Natural killer cell (primary cell): ENCODE results near the gene NLK. TPM values are rescaled to one million over a fixed set of nuclear protein-coding genes. Genes with fewer than 3 reads are reported as not detected.

ENCODE experiments used
- ATAC-seq, 3 donors: fragments of 150-1000 bp in 2 of 3; fragments of 200-7000 bp in 1 of 3; cut with Tn5 transposase; 1 replicate in 1 of 3; 2 replicates in 2 of 3; pipeline ENCODE4 v1.10.0; 2021; ENCODE audit warnings: mild to moderate bottlenecking in 2 of 3, moderate library complexity in 2 of 3
- DNase-seq, 2 donors: peaks; one replicate each; pipeline versions ENCODE4 v3.0.0 to v3.0.0-alpha.2; 2013 to 2021; ENCODE audit warnings: mixed read lengths in 1 of 2
- H3K27ac ChIP-seq: one replicate; pipeline ENCODE4 v1.5.1; 2013; ENCODE audit warnings: mild to moderate bottlenecking, low read length
- H3K27me3 ChIP-seq: one replicate; pipeline ENCODE4 v1.6.1; 2013; ENCODE audit warnings: low read length; ENCODE audit not compliant: control insufficient read depth, insufficient read depth
- H3K36me3 ChIP-seq: one replicate; pipeline ENCODE4 v1.6.1; 2013; ENCODE audit warnings: low read length; ENCODE audit not compliant: control insufficient read depth, insufficient read depth
- H3K4me1 ChIP-seq: one replicate; pipeline ENCODE4 v1.6.1; 2013; ENCODE audit warnings: low read length; ENCODE audit not compliant: control insufficient read depth, insufficient read depth
- H3K4me3 ChIP-seq: one replicate; pipeline ENCODE4 v1.5.1; 2013; ENCODE audit warnings: low read length
- H3K9me3 ChIP-seq: one replicate; pipeline ENCODE4 v1.6.1; 2013; ENCODE audit warnings: low read length; ENCODE audit not compliant: control insufficient read depth, insufficient read depth
- H3K27ac Mint-ChIP-seq, 2 donors: one replicate each; pipeline ENCODE4 v1.8.0; 2022; ENCODE audit warnings: mild to moderate bottlenecking in 2 of 2, mixed read lengths in 2 of 2, moderate library complexity in 1 of 2
- H3K27me3 Mint-ChIP-seq, 2 donors: one replicate each; pipeline ENCODE4 v1.8.0; 2022; ENCODE audit warnings: low read depth in 2 of 2, mixed read lengths in 2 of 2
- H3K36me3 Mint-ChIP-seq: one replicate; pipeline ENCODE4 v1.8.0; 2022; ENCODE audit warnings: mixed read lengths
- H3K4me1 Mint-ChIP-seq, 2 donors: one replicate each; pipeline ENCODE4 v1.8.0; 2022; ENCODE audit warnings: mixed read lengths in 2 of 2
- H3K4me3 Mint-ChIP-seq: one replicate; pipeline ENCODE4 v1.8.0; 2022; ENCODE audit warnings: mild to moderate bottlenecking, moderate library complexity, mixed read lengths
- H3K9me3 Mint-ChIP-seq, 2 donors: one replicate each; pipeline ENCODE4 v1.8.0; 2022; ENCODE audit warnings: mixed read lengths in 2 of 2
- WGBS: methylation state at CpG from one replicate; pipeline ENCODE4 v1.1.7; 2013; ENCODE audit warnings: missing lambda C conversion rate; ENCODE audit not compliant: insufficient coverage; 5-methylcytosine and 5-hydroxymethylcytosine counted together
- intact Hi-C: fragments of 100-400 bp; cut with micrococcal nuclease; formaldehyde crosslinking; loops from one replicate; pipeline ENCODE4 v1.14.2; 2022
- total RNA-seq, 4 donors: library from RNA; stranded (reverse); fragments of 120-200 nt in 1 of 4; gene quantifications; one replicate each; pipeline versions ENCODE4 v1.2.3 to v1.2.4, GENCODE V29; 2013 to 2022
- TF ChIP-seq, protein P1 (sequence below): fragments of 200-600 bp; IDR thresholded peaks from one replicate; pipeline ENCODE4 v1.8.0; 2022; ENCODE audit warnings: antibody characterized with exemption

NLK gene
- total RNA-seq, 3 donors from 2014 or later (not counting 1 experiment from before 2014, with no cell fraction given) = 18.3 to 35.6 (median 20.8) TPM

- 0% methylated on average over 1 of the region's 1 CpG for WGBS
- H3K4me1 ChIP-seq = no peaks in the 10 kb centered on the region
These were observed 46.9 kb upstream of the NLK start for GRCh38 chr17:27995554-27995953.

GRCh38 chr17:27996202-27997043 lies 46.1 kb upstream of the NLK start:
- Histone ChIP-seq H3K27ac (no peak overlapping the region), H3K4me3 (no peak overlapping the region), H3K36me3 (no peaks in the 10 kb centered on the region), H3K27me3 (no peaks in the 10 kb centered on the region), H3K9me3 (no peaks in the 10 kb centered on the region), H3K4me1 (no peaks in the 10 kb centered on the region)
- intact Hi-C loops = no loop called here
- WGBS = 76% methylated on average over 9 of the region's 12 CpGs
- TF ChIP-seq, protein P1, sequence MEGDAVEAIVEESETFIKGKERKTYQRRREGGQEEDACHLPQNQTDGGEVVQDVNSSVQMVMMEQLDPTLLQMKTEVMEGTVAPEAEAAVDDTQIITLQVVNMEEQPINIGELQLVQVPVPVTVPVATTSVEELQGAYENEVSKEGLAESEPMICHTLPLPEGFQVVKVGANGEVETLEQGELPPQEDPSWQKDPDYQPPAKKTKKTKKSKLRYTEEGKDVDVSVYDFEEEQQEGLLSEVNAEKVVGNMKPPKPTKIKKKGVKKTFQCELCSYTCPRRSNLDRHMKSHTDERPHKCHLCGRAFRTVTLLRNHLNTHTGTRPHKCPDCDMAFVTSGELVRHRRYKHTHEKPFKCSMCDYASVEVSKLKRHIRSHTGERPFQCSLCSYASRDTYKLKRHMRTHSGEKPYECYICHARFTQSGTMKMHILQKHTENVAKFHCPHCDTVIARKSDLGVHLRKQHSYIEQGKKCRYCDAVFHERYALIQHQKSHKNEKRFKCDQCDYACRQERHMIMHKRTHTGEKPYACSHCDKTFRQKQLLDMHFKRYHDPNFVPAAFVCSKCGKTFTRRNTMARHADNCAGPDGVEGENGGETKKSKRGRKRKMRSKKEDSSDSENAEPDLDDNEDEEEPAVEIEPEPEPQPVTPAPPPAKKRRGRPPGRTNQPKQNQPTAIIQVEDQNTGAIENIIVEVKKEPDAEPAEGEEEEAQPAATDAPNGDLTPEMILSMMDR = no peak
- peaks cover 11 to 17% of the 10 kb centered on the region in 2 donors for H3K27me3 Mint-ChIP-seq
- no peak overlapping the region for H3K4me3 Mint-ChIP-seq
- ATAC-seq = no peak
- no peak overlapping the region for H3K27ac Mint-ChIP-seq
- no peaks in the 10 kb centered on the region for H3K9me3 Mint-ChIP-seq
- DNase-seq = no peak
- no peaks in the 10 kb centered on the region for H3K36me3 Mint-ChIP-seq
- H3K4me1 Mint-ChIP-seq = no peaks in the 10 kb centered on the region

More at GRCh38 chr17:27995554-27995953, 46.9 kb upstream of the NLK start:
- Histone ChIP-seq H3K27me3 (no peaks in the 10 kb centered on the region), H3K4me3 (no peak overlapping the region), H3K36me3 (no peaks in the 10 kb centered on the region), H3K27ac (no peak overlapping the region), H3K9me3 (no peaks in the 10 kb centered on the region)
- no peaks in the 10 kb centered on the region for H3K4me1 Mint-ChIP-seq
- ATAC-seq (no peak), DNase-seq (no peak)
- no peaks in the 10 kb centered on the region for H3K9me3 Mint-ChIP-seq
- TF ChIP-seq, protein P1 = no peak
- no peaks in the 10 kb centered on the region for H3K36me3 Mint-ChIP-seq
- no peak overlapping the region for H3K27ac Mint-ChIP-seq
- intact Hi-C loops = no loop called here
- peaks cover 20 to 21% of the 10 kb centered on the region in 2 donors for H3K27me3 Mint-ChIP-seq
- no peak overlapping the region for H3K4me3 Mint-ChIP-seq

- Mint-ChIP-seq H3K9me3 (no peaks in the 10 kb centered on the region), H3K27ac (no peak overlapping the region), H3K36me3 (no peaks in the 10 kb centered on the region), H3K4me3 (no peak overlapping the region), H3K4me1 (no peaks in the 10 kb centered on the region), H3K27me3 (peaks cover 10 to 17% of the 10 kb centered on the region in 2 donors)
- TF ChIP-seq, protein P1 = no peak
- DNase-seq (no peak), ATAC-seq (no peak)
- H3K27me3 ChIP-seq = no peaks in the 10 kb centered on the region
- H3K9me3 ChIP-seq = no peaks in the 10 kb centered on the region
- no peak overlapping the region for H3K27ac ChIP-seq
- H3K4me1 ChIP-seq = no peaks in the 10 kb centered on the region
- H3K36me3 ChIP-seq = no peaks in the 10 kb centered on the region
- intact Hi-C loops = no loop called here
- H3K4me3 ChIP-seq = no peak overlapping the region
These were observed 45.5 kb upstream of the NLK start for GRCh38 chr17:27997044-27997401.

- H3K27ac Mint-ChIP-seq = no peak overlapping the region
- no peaks in the 10 kb centered on the region for H3K36me3 ChIP-seq
- DNase-seq = no peak
- H3K4me3 ChIP-seq = no peak overlapping the region
- no peaks in the 10 kb centered on the region for H3K27me3 ChIP-seq
- H3K9me3 Mint-ChIP-seq = no peaks in the 10 kb centered on the region
- 88% methylated on average over 3 of the region's 3 CpGs for WGBS
- H3K36me3 Mint-ChIP-seq = no peaks in the 10 kb centered on the region
- no peak overlapping the region for H3K27ac ChIP-seq
- TF ChIP-seq, protein P1 = no peak
- no peaks in the 10 kb centered on the region for H3K9me3 ChIP-seq
- H3K4me3 Mint-ChIP-seq = no peak overlapping the region
- ATAC-seq = no peak
- peaks cover 10 to 15% of the 10 kb centered on the region in 2 donors for H3K27me3 Mint-ChIP-seq
- H3K4me1 Mint-ChIP-seq = no peaks in the 10 kb centered on the region
- H3K4me1 ChIP-seq = no peaks in the 10 kb centered on the region
- intact Hi-C loops = no loop called here
These were observed 45.0 kb upstream of the NLK start for GRCh38 chr17:27997522-27997921.
